Frontal cortex (tissue), 4 donors: Measurements from ENCODE around the gene NUPR2. TPM values are rescaled to one million over a fixed set of nuclear protein-coding genes. Genes with fewer than 3 reads are reported as not detected.
"Not testable (repeated sequence)": the region's sequence is repeated elsewhere in the genome, so short reads cannot be mapped to it uniquely, and the experiment has no call there.

Experiments
- DNase-seq, 2 donors: peaks; one replicate each; pipeline ENCODE4 v3.0.0; 2012; ENCODE audit warnings: low spot score in 2 of 2
- FAIRE-seq: peaks from 2 replicates; lab custom pipeline; 2012; peaks lifted over from hg19 to GRCh38; lab: Jason Lieb, UNC
- total RNA-seq: library from RNA; depleted of rRNA; stranded (reverse); fragments of >200 nt; gene quantifications from one replicate; pipeline ENCODE4 v1.2.3, GENCODE V29; 2014
- donor health status: control.
- donor health status: control.
- donor health status: control.

NUPR2 gene
- not detected for total RNA-seq

DNA sequence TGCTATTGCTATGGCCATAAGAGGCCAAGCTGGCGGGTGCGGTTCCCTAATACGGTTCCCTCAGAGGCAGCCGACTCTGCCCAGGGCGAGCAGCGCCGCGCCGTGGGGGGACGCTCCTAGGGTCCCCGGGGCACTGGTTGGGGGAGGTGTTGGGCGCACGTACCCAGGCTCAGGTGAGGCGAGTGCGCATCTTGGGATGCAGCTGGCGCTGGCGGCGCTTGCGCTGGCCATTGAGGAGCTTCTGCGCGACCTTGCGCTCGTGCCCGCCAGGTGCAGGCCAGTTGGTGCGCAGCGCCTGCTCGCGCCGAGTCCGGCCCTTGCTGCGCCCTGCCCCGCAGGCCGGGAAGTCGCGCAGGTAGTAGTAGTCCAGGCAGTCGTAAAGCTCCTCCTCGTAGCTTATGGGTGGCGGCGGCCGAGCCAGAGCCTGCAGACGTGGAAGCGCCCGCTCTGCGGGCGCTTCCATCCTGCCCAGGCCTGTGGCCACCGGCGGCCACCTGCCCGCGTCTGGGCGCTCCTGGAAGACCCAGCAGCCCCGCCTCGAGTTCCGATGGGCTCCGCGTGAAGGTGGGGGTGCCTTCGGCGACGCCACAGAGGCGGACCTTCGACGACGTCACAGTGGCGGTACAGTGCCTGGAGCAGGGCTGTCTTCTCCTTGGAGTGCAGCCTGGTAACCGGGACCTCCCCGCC is at the start of gene NUPR2:
TSS of gene NUPR2 (minus strand) at position 566 of the 687 bp plus-strand sequence. CDS start at position 463, 103 bp downstream.
- no peak for FAIRE-seq
- DNase-seq = peak in 1 of 2 donors; percentile 38

DNA sequence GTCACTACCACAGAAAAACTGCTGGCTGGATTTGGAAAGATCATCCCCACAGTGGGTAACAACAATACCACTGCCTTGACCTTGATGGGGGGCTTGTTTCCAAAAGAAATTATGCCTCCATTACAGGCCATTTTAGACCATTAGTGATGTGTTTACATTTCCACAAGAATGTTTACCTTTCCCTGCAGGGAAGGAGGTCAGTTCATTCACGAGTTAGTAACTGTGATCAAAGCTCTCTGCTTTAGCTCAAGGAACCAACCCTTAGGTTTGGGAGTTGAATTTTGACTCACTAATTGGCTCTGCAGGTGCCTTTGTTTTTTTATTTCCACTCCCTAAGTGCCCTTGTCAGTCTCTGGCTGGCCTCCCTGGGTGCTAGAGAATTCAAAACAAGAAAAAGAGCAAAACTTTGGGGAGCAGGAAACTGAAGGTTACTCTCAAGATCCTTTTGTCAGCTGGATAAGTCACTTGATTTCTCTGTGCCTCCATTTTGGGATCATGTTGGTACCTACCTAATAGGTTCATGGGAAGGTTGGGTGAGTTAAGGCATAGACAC is 41.1 kb upstream of the NUPR2 start:
- no peak for FAIRE-seq
- DNase-seq = no peak

DNA sequence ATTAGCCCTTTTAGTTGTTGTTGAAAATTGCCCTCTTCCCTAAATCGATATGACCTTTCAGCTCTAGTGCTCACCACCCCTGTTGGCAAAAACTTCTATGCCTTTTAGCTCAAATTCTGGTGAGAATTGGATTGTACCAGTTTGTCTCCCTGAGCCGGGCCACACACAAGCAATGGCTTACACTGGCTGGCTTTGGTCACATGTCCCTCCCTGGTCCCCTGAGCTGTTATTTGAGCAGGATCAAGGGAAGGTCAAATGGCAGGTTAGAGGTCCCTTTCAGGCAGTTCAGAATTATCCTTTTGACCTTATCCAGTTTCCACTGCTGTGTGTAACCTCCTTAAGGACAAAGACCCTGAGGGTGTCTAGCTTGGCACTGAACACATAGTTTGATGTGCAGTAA is 14.8 kb upstream of the NUPR2 start:
- DNase-seq, FAIRE-seq: not testable (repeated sequence)

DNA sequence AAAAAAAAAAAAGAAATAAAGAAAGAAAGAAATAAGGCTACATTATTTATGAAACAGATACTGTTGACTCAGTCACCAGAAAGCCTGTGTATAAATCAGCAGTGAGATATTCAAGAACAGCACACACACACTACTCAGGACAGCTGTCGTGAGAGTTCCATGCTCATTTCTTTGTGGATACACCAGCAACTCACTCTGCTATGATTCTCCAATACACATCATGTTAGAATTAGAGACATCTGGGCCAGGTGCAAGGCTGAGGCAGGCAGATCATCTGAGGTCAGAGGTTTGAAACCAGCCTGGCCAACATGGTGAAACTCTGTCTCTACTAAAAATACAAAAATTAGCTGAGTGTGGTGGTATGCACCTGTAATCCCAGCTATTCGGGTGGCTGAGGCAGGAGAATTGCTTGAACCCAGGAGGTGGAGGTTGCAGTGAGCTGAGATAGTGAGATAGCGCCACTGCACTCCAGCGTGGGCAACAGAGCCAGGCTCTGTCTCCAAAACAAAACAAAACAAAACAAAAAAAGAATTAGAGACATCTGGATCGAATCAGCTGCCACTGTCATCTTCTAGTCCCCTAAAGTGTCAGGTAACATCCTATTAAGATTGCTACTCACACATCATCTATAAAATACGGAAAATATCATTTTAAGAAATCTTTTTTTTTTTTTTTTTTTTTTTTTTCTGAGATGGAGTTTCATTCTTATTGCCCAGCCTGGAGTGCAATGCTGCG is 11.2 kb upstream of the NUPR2 start:
- FAIRE-seq (no peak), DNase-seq (no peak)

GRCh38 chr7:56125831-56126230 is 9.6 kb upstream of the NUPR2 start:
- FAIRE-seq (no peak), DNase-seq (no peak)

- no peak for DNase-seq
- no peak for FAIRE-seq
These were observed 8.8 kb upstream of the NUPR2 start for GRCh38 chr7:56124981-56125380.

- DNase-seq (no peak), FAIRE-seq (no peak)
These were observed 5.2 kb upstream of the NUPR2 start for GRCh38 chr7:56121440-56121839.

DNA sequence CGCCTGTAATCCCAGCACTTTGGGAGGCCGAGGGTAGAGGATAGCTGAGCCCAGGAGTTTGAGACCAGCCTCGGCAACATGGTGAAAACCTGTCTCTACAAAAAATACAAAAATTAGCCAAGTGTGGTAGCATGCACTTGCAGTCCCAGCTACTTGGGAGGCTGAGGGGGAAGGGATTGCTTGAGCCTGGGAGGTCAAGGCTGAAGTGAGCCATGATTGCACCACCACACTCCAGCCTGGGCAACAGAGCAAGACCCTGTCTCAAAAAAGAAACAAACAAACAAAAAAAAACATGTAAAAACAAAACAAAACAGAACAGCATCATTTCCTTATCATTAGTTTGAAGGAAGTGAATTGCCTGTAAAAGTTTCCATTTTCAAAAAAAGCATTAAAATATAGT is 4.0 kb downstream of the NUPR2 start:
- DNase-seq, FAIRE-seq: not testable (repeated sequence)

DNA sequence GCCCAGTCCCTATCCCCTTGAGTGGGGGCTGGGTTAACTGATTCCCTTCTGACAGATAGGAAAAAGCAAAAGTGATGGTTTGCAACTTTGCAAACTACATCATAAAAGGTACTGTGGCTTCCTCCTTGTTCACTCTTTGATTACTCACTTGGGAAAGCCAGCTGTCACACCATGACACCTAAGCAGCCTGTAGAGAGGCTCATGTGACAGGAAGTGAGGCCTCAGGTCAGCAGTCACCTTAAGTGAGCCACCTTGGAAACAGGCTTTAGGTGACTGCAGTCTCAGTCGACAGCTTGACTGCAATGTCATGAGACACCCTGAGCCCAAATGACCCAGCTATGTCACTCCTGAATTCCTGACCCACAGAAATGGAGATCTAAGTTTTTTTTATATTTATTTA is 5.6 kb downstream of the NUPR2 start:
- FAIRE-seq (no peak), DNase-seq (no peak)

GRCh38 chr7:56107954-56108258 is 8.3 kb downstream of the NUPR2 start:
- FAIRE-seq (no peak), DNase-seq (no peak)

- peak; percentile 73 for FAIRE-seq
- peak; percentile 89 to 94 for DNase-seq
These were observed 9.8 kb downstream of the NUPR2 start, which contains the start of gene CHCHD2 for GRCh38 chr7:56106108-56107073. Gene CHCHD2 (minus strand): TSS chr7:56106476. CDS start chr7:56106413, 63 bp downstream.

DNA sequence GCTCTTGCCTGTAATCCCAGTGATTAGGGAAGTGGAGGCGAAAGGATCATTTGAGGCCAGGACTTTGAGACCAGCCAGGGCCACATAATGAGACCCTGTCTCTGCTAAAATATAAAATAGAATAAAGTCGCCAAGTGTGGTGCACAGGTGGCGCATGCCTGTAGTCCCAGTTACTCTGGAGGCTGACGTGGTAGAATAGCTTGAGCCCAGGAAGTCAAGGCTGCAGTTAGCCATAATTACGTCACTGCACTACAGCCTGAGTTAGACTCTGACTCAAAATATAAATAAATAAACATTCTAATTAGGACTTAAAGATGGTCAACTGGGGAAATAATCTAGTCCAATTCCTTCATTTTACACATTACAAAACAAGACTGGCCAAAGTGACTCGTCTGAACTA is 10.7 kb downstream of the NUPR2 start:
- FAIRE-seq = no peak
- DNase-seq = no peak

DNA sequence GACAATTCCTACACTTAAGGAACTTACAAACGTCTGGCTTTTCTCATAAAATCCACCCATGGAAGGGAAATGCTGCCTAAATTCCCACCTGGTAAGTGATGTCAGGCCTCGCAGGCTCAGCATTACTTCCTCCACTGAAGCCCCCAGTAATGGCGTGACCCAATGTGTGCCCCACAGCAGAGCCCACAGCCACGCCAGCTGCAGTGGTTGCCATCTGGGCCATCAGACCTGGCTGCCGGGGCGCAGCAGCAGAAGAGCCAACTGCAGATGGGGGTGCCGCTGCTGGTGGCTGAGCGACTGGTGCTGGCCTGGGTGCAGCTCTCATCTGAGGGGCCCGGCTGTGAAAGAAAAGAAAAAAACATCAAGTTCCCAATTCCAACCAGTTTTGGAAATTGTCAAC is 12.1 kb downstream of the NUPR2 start:
- not testable (repeated sequence) for DNase-seq, FAIRE-seq

DNA sequence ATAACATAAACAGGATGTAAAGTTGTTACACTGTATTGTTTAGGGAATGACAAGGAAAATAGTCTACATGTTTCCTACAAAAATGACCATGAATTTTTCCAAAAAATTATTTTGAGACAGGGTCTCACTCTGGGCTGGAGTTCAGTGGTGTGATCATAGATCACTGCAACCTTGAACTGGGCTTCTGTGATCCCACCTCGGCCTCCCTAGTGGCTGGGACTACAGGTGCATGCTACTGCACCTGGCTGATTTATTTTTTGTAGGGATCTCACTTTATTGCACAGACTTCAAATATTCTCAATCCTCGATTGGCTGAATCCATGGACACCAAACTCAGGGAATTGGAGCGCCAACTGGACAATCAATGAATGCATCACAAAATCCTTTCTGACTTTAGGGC is 16.6 kb downstream of the NUPR2 start:
- FAIRE-seq (no peak), DNase-seq (no peak)

DNA sequence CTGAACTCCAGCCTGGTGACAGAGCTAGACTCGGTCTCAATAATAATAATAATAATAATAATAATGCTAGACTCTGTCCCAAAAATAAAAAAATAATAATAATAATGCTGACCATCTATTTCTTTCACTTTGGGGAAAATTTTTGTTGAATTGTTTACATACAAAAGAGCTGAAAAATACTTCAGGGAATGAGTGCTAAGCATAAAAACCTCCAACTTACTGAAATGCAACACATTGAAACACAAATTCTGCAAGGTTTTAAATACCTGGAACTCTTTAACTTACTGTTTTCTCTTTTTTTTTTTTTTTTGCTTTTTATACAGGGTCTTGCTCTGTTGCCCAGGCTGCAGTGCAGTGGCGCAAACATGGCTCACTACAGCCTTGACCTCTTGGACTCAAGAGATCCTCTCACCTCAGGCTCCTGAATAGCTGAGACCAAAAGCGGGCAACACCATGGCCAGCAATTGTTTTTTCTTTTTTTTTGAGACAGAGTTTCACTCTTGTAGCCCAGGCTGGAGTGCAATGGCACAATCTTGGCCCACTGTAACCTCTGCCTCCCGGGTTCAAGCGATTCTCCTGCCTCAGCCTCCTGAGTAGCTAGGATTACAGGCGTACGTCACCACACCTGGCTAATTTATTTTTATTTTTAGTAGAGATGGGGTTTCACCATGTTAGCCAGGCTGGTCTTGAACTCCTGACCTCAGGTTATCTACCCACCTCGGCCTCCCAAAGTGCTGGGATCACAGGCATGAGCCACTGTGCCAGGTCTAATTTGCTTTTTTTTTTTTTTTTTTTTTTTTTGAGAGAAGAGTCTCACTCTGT is 17.8 kb downstream of the NUPR2 start:
- not testable (repeated sequence) for DNase-seq, FAIRE-seq

GRCh38 chr7:56097700-56098099 is 18.5 kb downstream of the NUPR2 start:
- DNase-seq = no peak
- FAIRE-seq = no peak

DNA sequence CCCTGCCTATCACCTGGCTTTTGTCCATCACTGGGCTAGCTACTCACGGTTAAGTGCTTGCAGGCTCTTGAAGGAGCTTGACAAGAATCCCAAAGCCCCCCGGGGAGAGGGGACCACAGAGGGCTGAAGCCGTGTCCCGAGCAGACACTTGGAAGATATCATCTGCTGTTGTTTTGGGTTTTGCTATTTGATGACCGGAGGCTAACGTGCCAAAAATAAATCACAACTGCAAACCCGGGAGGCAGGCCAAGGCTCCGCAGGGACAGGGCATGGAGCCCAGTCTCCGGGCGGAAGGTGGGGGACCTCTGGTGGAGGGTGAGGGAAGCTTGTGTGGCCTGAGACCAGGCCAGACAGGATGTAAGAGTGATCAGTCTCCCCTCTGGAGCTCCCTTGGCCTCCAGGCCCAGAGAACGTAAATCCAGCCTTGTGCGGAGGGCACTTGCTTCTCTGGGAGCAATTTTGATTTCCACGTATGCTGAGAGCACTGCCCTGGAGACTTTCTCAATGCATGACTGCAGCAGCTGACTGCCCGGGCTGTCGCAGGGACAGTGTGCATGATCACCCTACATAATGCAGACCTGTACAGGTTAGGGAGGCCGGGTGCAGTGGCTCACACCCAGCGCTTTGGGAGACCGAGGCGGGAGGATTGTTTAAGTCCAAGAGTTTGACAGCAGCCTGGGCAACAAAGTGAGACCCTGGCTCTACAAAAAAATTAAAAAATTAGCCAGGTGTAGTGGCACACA is 23.3 kb downstream of the NUPR2 start, which contains the start of gene PHKG1:
TSS of gene PHKG1 (minus strand) at position 164 of the 743 bp plus-strand sequence. CDS start 4,011 bp downstream, outside the sequence.
- FAIRE-seq (no peak), DNase-seq (peak; percentile 51 to 72)

- not testable (repeated sequence) for FAIRE-seq, DNase-seq
These were observed 23.8 kb downstream of the NUPR2 start for GRCh38 chr7:56092388-56092787.
